Spleen (tissue), 11 donors: ENCODE results near the gene KCNJ6. TPM values are rescaled to one million over a fixed set of nuclear protein-coding genes. Genes with fewer than 3 reads are reported as not detected.
"Not testable (repeated sequence)": the region's sequence is repeated elsewhere in the genome, so short reads cannot be mapped to it uniquely, and the experiment has no call there.

Source experiments
- DNase-seq: peaks from one replicate; pipeline ENCODE4 v3.0.0-alpha.2; 2020
- H3K27ac ChIP-seq, 8 donors: fragments of 200-600 bp; sonication (generic) in 7 of 8; 1 replicate in 4 of 8; 2 replicates in 4 of 8; pipeline versions ENCODE4 v1.5.0 to v1.8.0; 2016 to 2021; ENCODE audit warnings: inconsistent platforms in 4 of 8, mild to moderate bottlenecking in 4 of 8, moderate library complexity in 1 of 8
- H3K27me3 ChIP-seq, 7 donors: fragments of 200-600 bp; sonication (generic) in 6 of 7; replicated peaks in 1 of 7; 1 replicate in 4 of 7; 2 replicates in 3 of 7; pipeline versions ENCODE4 v1.5.0 to v1.8.0; 2016 to 2021; ENCODE audit warnings: inconsistent platforms in 3 of 7, mild to moderate bottlenecking in 1 of 7
- H3K36me3 ChIP-seq, 6 donors: fragments of 200-600 bp; sonication (generic) in 5 of 6; 1 replicate in 4 of 6; 2 replicates in 2 of 6; pipeline versions ENCODE4 v1.5.0 to v1.8.0; 2016 to 2021; ENCODE audit warnings: inconsistent platforms in 2 of 6
- H3K4me1 ChIP-seq, 6 donors: fragments of 200-600 bp; sonication (generic) in 5 of 6; 1 replicate in 3 of 6; 2 replicates in 3 of 6; pipeline versions ENCODE4 v1.5.0 to v1.8.0; 2016 to 2021; ENCODE audit warnings: inconsistent platforms in 3 of 6
- H3K4me3 ChIP-seq, 8 donors: fragments of 200-600 bp; sonication (generic) in 7 of 8; 1 replicate in 4 of 8; 2 replicates in 4 of 8; pipeline versions ENCODE4 v1.5.0 to v1.8.0; 2016 to 2021; ENCODE audit warnings: inconsistent platforms in 4 of 8, mild to moderate bottlenecking in 4 of 8, moderate library complexity in 2 of 8
- H3K9me3 ChIP-seq, 8 donors: fragments of 200-600 bp; sonication (generic) in 7 of 8; 1 replicate in 4 of 8; 2 replicates in 4 of 8; pipeline versions ENCODE4 v1.5.0 to v1.8.0; 2016 to 2021; ENCODE audit warnings: inconsistent platforms in 4 of 8
- CTCF ChIP-seq, 11 experiments: fragments of 200-600 bp in 7 of 11; fragments of 450-650 bp in 4 of 11; sonication (generic) in 4 of 11; IDR thresholded peaks in 8 of 11; conservative IDR thresholded peaks in 3 of 11; 1 replicate in 7 of 11; 2 replicates in 4 of 11; pipeline versions ENCODE4 v1.4.0 to v1.8.0; 2016 to 2021; ENCODE audit warnings: antibody characterized with exemption in 11 of 11, inconsistent platforms in 4 of 11, mild to moderate bottlenecking in 1 of 11
- POLR2A ChIP-seq, 3 donors: fragments of 450-650 bp; IDR thresholded peaks; one replicate each; pipeline ENCODE4 v1.5.1; 2017; ENCODE audit warnings: antibody characterized with exemption in 3 of 3, mild to moderate bottlenecking in 1 of 3
- POLR2AphosphoS5 ChIP-seq, 3 donors: sonication (generic); formaldehyde crosslinking; IDR thresholded peaks; one replicate each; pipeline ENCODE4 v1.5.1; 2017; ENCODE audit warnings: antibody characterized with exemption in 3 of 3
- WGBS, 5 donors: extraction: QIAGEN DNeasy Blood & Tissue Kit in 3 of 5; methylation state at CpG; one replicate each; pipeline versions ENCODE4 v1.1.5 to v1.1.7; 2013 to 2018; 5-methylcytosine and 5-hydroxymethylcytosine counted together
- intact Hi-C: fragments of 100-400 bp; cut with DNase I; formaldehyde crosslinking; loops from one replicate; pipeline ENCODE4 v1.15.0; 2023; ENCODE audit warnings: low total_unique reads
- polyA plus RNA-seq, 3 donors: library from polyadenylated mRNA; stranded (reverse); fragments of 200-250 nt; gene quantifications; one replicate each; pipeline ENCODE4 v1.2.1, GENCODE V29; 2013
- total RNA-seq, 7 donors: library from RNA; depleted of rRNA in 3 of 7; stranded (reverse); fragments of >200 nt in 3 of 7; fragmentation: NEBNext Ultra II Directional in 4 of 7; extraction: Animal tissue kit (Norgen Biotek cat#: 25700) in 4 of 7; gene quantifications; one replicate each; pipeline versions ENCODE4 v1.1.0 to v1.2.1, GENCODE V29; 2016 to 2021
- donor health status: healthy with polysubstance abuse.
- donor health status: DM: no; HTN: no; CAD: no; lungs with moderate emphysema.
- donor health status: DM: no; HTN: no; CAD: no.
- donor health status: Bipolar disorder and iron deficiency.
- donor health status: healthy.
- donor health status: DM: no; HTN: no; CAD: no.
- donor health status: DM: yes; HTN: yes; CAD: no.

KCNJ6 gene
- total and polyA plus RNA-seq, 10 donors: under 0.01 to 0.36 (median 0.10) TPM; not detected in 6

DNA sequence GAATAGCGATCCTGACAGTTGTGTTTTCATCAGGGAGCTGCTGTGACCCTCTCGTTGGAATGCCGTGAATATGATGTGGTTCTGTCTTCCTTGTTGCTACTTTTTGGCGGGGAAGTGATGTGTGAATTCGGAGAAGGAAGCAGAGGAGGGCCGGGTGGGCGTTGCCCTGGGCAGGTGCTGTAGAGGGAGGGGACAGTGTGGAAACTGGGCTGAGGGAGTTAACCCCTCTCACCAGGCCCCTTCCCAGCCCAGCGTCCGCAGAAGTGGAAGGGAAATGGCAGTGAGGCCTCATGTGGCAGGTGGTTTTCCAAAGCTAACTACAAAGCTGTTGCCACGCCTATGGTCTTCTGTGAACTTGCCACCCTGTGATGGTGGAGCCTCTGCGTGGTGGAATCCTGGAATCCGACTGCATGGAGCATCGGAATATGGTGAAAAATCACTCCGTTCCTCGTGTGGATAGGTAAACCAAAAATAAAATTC is 321.7 kb downstream of the KCNJ6 start:
- H3K4me3 ChIP-seq: no peak overlapping the region
- DNase-seq: no peak
- no peak overlapping the region for H3K27ac ChIP-seq
- intact Hi-C loops: no loop called here
- peaks cover 0 to 6% (median 0%) of the 10 kb centered on the region in 8 donors for H3K9me3 ChIP-seq
- peaks cover 0 to 14% (median 0%) of the 10 kb centered on the region in 7 donors for H3K27me3 ChIP-seq
- H3K36me3 ChIP-seq: no peaks in the 10 kb centered on the region
- 86 to 91% (median 88%) methylated on average over 15 of the region's 15 CpGs for WGBS, 5 donors
- no peak for TF ChIP-seq POLR2A (IDR thresholded peaks at IDR 0.05)
- no peak for TF ChIP-seq POLR2AphosphoS5 (IDR thresholded peaks at IDR 0.05)
- no peak for TF ChIP-seq CTCF (IDR thresholded peaks at IDR 0.05 in 8 of 11, conservative IDR thresholded peaks at IDR 0.05 in 3 of 11)
- no peaks in the 10 kb centered on the region for H3K4me1 ChIP-seq

- intact Hi-C loops: no loop called here
Measured at GRCh38 chr21:37593740-37594471, 322.4 kb downstream of the KCNJ6 start.

GRCh38 chr21:37593015-37593414 is 323.2 kb downstream of the KCNJ6 start:
- WGBS, 5 donors: 34 to 52% (median 47%) methylated on average over 5 of the region's 5 CpGs
- H3K9me3 ChIP-seq: peaks cover 0 to 6% (median 0%) of the 10 kb centered on the region in 8 donors
- peaks cover 0 to 14% (median 0%) of the 10 kb centered on the region in 7 donors for H3K27me3 ChIP-seq
- TF ChIP-seq POLR2AphosphoS5 (IDR thresholded peaks at IDR 0.05) (no peak), CTCF (IDR thresholded peaks at IDR 0.05 in 8 of 11, conservative IDR thresholded peaks at IDR 0.05 in 3 of 11) (no peak), POLR2A (IDR thresholded peaks at IDR 0.05) (no peak)
- H3K4me1 ChIP-seq: no peaks in the 10 kb centered on the region
- no peak overlapping the region for H3K4me3 ChIP-seq
- no peak for DNase-seq
- H3K27ac ChIP-seq: no peak overlapping the region
- intact Hi-C loops: no loop called here
- no peaks in the 10 kb centered on the region for H3K36me3 ChIP-seq

More at GRCh38 chr21:37593740-37594471, 322.4 kb downstream of the KCNJ6 start:
- no peaks in the 10 kb centered on the region for H3K4me1 ChIP-seq
- H3K4me3 ChIP-seq: no peak overlapping the region
- no peaks in the 10 kb centered on the region for H3K36me3 ChIP-seq
- H3K27ac ChIP-seq: no peak overlapping the region
- H3K27me3 ChIP-seq: peaks cover 0 to 14% (median 0%) of the 10 kb centered on the region in 7 donors
- peaks cover 0 to 6% (median 0%) of the 10 kb centered on the region in 8 donors for H3K9me3 ChIP-seq
- 78 to 91% (median 81%) methylated on average over 19 of the region's 19 CpGs for WGBS, 5 donors
- DNase-seq: no peak
- TF ChIP-seq CTCF (IDR thresholded peaks at IDR 0.05 in 8 of 11, conservative IDR thresholded peaks at IDR 0.05 in 3 of 11) (no peak), POLR2A (IDR thresholded peaks at IDR 0.05) (no peak), POLR2AphosphoS5 (IDR thresholded peaks at IDR 0.05) (no peak)

GRCh38 chr21:37592496-37592895 is 323.8 kb downstream of the KCNJ6 start:
- peaks cover 0 to 5% (median 0%) of the 10 kb centered on the region in 8 donors for H3K9me3 ChIP-seq
- no peak overlapping the region for H3K4me3 ChIP-seq
- no peak overlapping the region for H3K27ac ChIP-seq
- no peaks in the 10 kb centered on the region for H3K36me3 ChIP-seq
- no peak for TF ChIP-seq CTCF (IDR thresholded peaks at IDR 0.05 in 8 of 11, conservative IDR thresholded peaks at IDR 0.05 in 3 of 11)
- no peak for TF ChIP-seq POLR2A (IDR thresholded peaks at IDR 0.05)
- no peak for TF ChIP-seq POLR2AphosphoS5 (IDR thresholded peaks at IDR 0.05)
- WGBS, 5 donors: 49 to 83% (median 61%) methylated on average over 4 of the region's 4 CpGs
- DNase-seq: no peak
- no peaks in the 10 kb centered on the region for H3K4me1 ChIP-seq
- intact Hi-C loops: no loop called here
- H3K27me3 ChIP-seq: peaks cover 0 to 14% (median 0%) of the 10 kb centered on the region in 7 donors

DNA sequence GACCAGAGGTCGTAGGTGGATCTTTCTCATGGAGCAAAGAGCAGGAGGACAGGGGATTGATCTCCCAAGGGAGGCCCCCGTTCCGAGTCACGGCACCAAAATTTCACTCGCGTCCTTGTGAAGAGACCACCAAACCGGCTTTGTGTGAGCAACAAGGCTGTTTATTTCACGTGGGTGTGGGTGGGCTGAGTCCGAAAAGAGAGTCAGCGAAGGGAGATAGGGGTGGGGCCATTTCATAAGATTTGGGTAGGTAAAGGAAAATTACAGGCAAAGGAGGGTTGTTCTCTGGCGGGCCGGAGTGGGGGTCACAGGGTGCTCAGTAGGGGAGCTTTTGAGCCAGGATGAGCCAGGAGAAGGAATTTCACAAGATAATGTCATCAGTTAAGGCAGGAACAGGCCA is 324.3 kb downstream of the KCNJ6 start:
- DNase-seq, intact Hi-C loops, H3K9me3 ChIP-seq, H3K4me3 ChIP-seq, H3K4me1 ChIP-seq, H3K27ac ChIP-seq, H3K36me3 ChIP-seq: not testable (repeated sequence)
- H3K27me3 ChIP-seq: peaks cover 0 to 14% (median 0%) of the 10 kb centered on the region in 7 donors
- 93 to 95% (median 95%) methylated on average over 12 of the region's 12 CpGs for WGBS, 5 donors

GRCh38 chr21:37590836-37591235 is 325.4 kb downstream of the KCNJ6 start:
- 66 to 76% (median 73%) methylated on average over 8 of the region's 8 CpGs for WGBS, 5 donors

More at GRCh38 chr21:37590836-37591235, 325.4 kb downstream of the KCNJ6 start:
- H3K9me3 ChIP-seq, H3K4me1 ChIP-seq, DNase-seq, H3K27ac ChIP-seq, H3K36me3 ChIP-seq, intact Hi-C loops, H3K4me3 ChIP-seq: not testable (repeated sequence)
- peaks cover 0 to 14% (median 0%) of the 10 kb centered on the region in 7 donors for H3K27me3 ChIP-seq
